GM12865 (cell line): ENCODE measurements around the gene USP22.

Experiments
- DNase-seq: peaks from one replicate; pipeline ENCODE4 v3.0.0; 2010; ENCODE audit warnings: low read depth
- H3K4me3 ChIP-seq: 2 replicates; pipeline ENCODE4 v1.5.1; 2011; ENCODE audit warnings: mild to moderate bottlenecking, low read depth, low read length, control low read depth
- TF ChIP-seq, protein P1 (sequence below): IDR thresholded peaks from 2 replicates; pipeline ENCODE4 v1.5.1; 2011; ENCODE audit warnings: low read length, control low read depth, low read depth, inconsistent platforms; ENCODE audit not compliant: insufficient read depth; ENCODE audit errors: missing control alignments

The USP22 gene

DNA sequence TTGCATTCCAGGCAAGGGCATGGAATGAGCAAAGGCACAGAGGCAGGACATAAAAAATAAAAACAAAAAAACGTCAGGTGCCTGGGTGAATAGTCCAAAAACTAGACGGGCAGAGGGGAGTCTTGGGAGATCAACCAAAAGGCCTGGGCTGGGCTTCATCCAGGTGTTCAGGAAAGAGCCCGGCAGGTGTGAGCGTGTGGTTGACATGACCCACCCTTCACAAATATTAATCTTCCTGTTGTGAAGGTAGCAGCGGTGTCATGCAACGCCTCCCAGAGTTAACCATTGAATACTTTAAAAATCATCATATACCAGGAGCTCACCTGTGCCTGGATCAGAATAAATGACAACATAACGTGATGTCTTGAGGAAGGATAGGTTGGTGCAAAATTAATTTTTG is 90.6 kb downstream of the USP22 start:
- TF ChIP-seq, protein P1, sequence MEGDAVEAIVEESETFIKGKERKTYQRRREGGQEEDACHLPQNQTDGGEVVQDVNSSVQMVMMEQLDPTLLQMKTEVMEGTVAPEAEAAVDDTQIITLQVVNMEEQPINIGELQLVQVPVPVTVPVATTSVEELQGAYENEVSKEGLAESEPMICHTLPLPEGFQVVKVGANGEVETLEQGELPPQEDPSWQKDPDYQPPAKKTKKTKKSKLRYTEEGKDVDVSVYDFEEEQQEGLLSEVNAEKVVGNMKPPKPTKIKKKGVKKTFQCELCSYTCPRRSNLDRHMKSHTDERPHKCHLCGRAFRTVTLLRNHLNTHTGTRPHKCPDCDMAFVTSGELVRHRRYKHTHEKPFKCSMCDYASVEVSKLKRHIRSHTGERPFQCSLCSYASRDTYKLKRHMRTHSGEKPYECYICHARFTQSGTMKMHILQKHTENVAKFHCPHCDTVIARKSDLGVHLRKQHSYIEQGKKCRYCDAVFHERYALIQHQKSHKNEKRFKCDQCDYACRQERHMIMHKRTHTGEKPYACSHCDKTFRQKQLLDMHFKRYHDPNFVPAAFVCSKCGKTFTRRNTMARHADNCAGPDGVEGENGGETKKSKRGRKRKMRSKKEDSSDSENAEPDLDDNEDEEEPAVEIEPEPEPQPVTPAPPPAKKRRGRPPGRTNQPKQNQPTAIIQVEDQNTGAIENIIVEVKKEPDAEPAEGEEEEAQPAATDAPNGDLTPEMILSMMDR: no peak
- no peak for DNase-seq
- H3K4me3 ChIP-seq: no peak overlapping the region
